ENCODE data around the gene ARFGEF2. TPM values are rescaled to one million over a fixed set of nuclear protein-coding genes. Genes with fewer than 3 reads are reported as not detected.

The ARFGEF2 gene
- total and polyA plus RNA-seq, 2 of the 4 experiments (the other 2 are of a cell fraction), result 10.3 to 39.1 TPM

- CTCF ChIA-PET, result no interaction called here
Observed at GRCh38 chr20:48948612-48949011, 27.1 kb downstream of the ARFGEF2 start.

More at GRCh38 chr20:48948612-48949011, 27.1 kb downstream of the ARFGEF2 start:
- H2AK9ac ChIP-seq (replicated peaks; ENCODE audit: low read depth, low read length, poor library complexity), result no peak overlapping the region
- H3K9me3 ChIP-seq (ENCODE audit: control insufficient read depth, insufficient read depth, low read length), result no peaks in the 10 kb centered on the region
- H3K27me3 ChIP-seq (ENCODE audit: control insufficient read depth, insufficient read depth, low read length), result no peaks in the 10 kb centered on the region
- H3K9ac ChIP-seq (ENCODE audit: low read depth, low read length), result no peak overlapping the region
- BruUV-seq (replicated peaks), result no TSS peak
- no peak for TF ChIP-seq POLR2A (IDR thresholded peaks at IDR 0.05; ENCODE audit: low read depth, low read length)
- TF ChIP-seq FOS (IDR thresholded peaks at IDR 0.05; ENCODE audit: low read depth, low read length), result no peak
- TF ChIP-seq CEBPB (IDR thresholded peaks at IDR 0.05; ENCODE audit: low read depth, low read length), result no peak
- no peak for TF ChIP-seq MAFK (IDR thresholded peaks at IDR 0.05; ENCODE audit: low read depth, low read length)
- no peak for TF ChIP-seq RAD21 (IDR thresholded peaks at IDR 0.05; ENCODE audit: low read length)
- TF ChIP-seq CTCF (conservative IDR thresholded peaks at IDR 0.05; ENCODE audit: low read depth, low read length), result no peak
- TF ChIP-seq USF2 (IDR thresholded peaks at IDR 0.05; ENCODE audit: low read depth, low read length), result no peak
- TF ChIP-seq MAZ (IDR thresholded peaks at IDR 0.05; ENCODE audit: borderline replicate concordance, low read depth, low read length), result no peak
- TF ChIP-seq CHD1 (IDR thresholded peaks at IDR 0.05; ENCODE audit: low read depth, low read length), result no peak
- TF ChIP-seq ELK1 (IDR thresholded peaks at IDR 0.05; ENCODE audit: borderline replicate concordance, low read depth, low read length), result no peak
- TF ChIP-seq BHLHE40 (IDR thresholded peaks at IDR 0.05; ENCODE audit: low read depth, low read length), result no peak
- no peak for TF ChIP-seq NFE2L2 (IDR thresholded peaks at IDR 0.05; ENCODE audit: low read depth, low read length)
- no peak for TF ChIP-seq RCOR1 (IDR thresholded peaks at IDR 0.05; ENCODE audit: insufficient replicate concordance, low read length)
- no peak overlapping the region for H2AFZ ChIP-seq (replicated peaks; ENCODE audit: low read length, poor library complexity)
- H4K91ac ChIP-seq (ENCODE audit: insufficient read depth, low read depth, low read length), result no peak overlapping the region
- no peak for ATAC-seq (ENCODE audit: low read depth)
- no peak overlapping the region for H3K27ac ChIP-seq (ENCODE audit: insufficient read depth, low read length)
- no peak overlapping the region for H3K4me2 ChIP-seq (ENCODE audit: low read depth, low read length)
- no peak overlapping the region for H2BK20ac ChIP-seq (ENCODE audit: low read depth, low read length)
- H3K4me1 ChIP-seq (ENCODE audit: control insufficient read depth, insufficient read depth, low read length), result peaks cover 6% of the 10 kb centered on the region; the same call in 1 of the 2 replicates
- H3K4ac ChIP-seq (ENCODE audit: low read depth, low read length), result no peak overlapping the region
- DNase-seq, result no peak
- H3K18ac ChIP-seq (ENCODE audit: low read depth, low read length), result no peak overlapping the region
- intact Hi-C loops (cut with micrococcal nuclease), result no loop called here
- H2BK120ac ChIP-seq (ENCODE audit: low read depth, low read length), result no peak overlapping the region
- H3K4me3 ChIP-seq (ENCODE audit: insufficient read depth, low read depth, low read length), result no peak overlapping the region
- H3K56ac ChIP-seq (ENCODE audit: extremely low read depth, insufficient read depth, low read length), result no peak overlapping the region
- no peak overlapping the region for H3K14ac ChIP-seq (replicated peaks; ENCODE audit: low read depth, low read length)
- peaks cover 18% of the 10 kb centered on the region; the same call in 1 of the 2 replicates for H3K9me1 ChIP-seq (ENCODE audit: insufficient read depth, low read length)
- no peak overlapping the region for H4K8ac ChIP-seq (ENCODE audit: low read depth in 2 of 2, low read length in 2 of 2)
- no peak overlapping the region for H2BK5ac ChIP-seq (ENCODE audit: low read depth, low read length, poor library complexity, severe bottlenecking)
- no CpG with 5 or more reads among the region's 6 CpGs for WGBS, 2 experiments (ENCODE audit: extremely low coverage in 2 of 2, insufficient read length in 1 of 2)
- no peak overlapping the region for H4K5ac ChIP-seq (ENCODE audit: low read depth, low read length)
- H4K20me1 ChIP-seq (ENCODE audit: insufficient read depth, low read length), result peaks cover 26% of the 10 kb centered on the region; the same call in 1 of the 2 replicates
- H3K36me3 ChIP-seq (ENCODE audit: control insufficient read depth, insufficient read depth, low read length), result peaks cover 42% of the 10 kb centered on the region
- dilution Hi-C loops (cut with HindIII; ENCODE audit: low sequenced_read_pairs, unreplicated experiment), result no loop called here
- H2BK15ac ChIP-seq (ENCODE audit: low read depth, low read length), result no peak overlapping the region
- in situ Hi-C loops (cut with MboI; ENCODE audit: low sequenced_read_pairs), result no loop called here
- POLR2A ChIA-PET (ENCODE audit: unreplicated experiment), result no interaction called here
- H2AK5ac ChIP-seq (ENCODE audit: low read depth, low read length), result no peak overlapping the region
- H3K79me1 ChIP-seq (ENCODE audit: low read depth in 1 of 2, low read length in 2 of 2), result peaks cover 27 to 63% of the 10 kb centered on the region in 2 experiments
- H3K23ac ChIP-seq (ENCODE audit: low read depth, low read length), result no peak overlapping the region

Measured in IMR-90 (cell line).